ENCODE results near the gene ZNF580.

ZNF580 gene

GRCh38 chr19:55647732-55648584, 7.2 kb downstream of the ZNF580 start, which contains the start of gene CCDC106:
TSS of gene CCDC106 (plus strand) at chr19:55648212. CDS start at chr19:55649047, 835 bp downstream.
- peak; percentile 57 to 64 for DNase-seq (ENCODE audit: low read depth in 2 of 2)

- no peak for DNase-seq (ENCODE audit: low read depth in 2 of 2)
These were observed 7.9 kb downstream of the ZNF580 start for GRCh38 chr19:55648585-55649267.

- no peak for DNase-seq (ENCODE audit: low read depth in 2 of 2)
These were observed 8.7 kb downstream of the ZNF580 start for GRCh38 chr19:55649268-55650125.

GRCh38 chr19:55650126-55650557, 9.3 kb downstream of the ZNF580 start:
- no peak for DNase-seq (ENCODE audit: low read depth in 2 of 2)

- DNase-seq (ENCODE audit: low read depth in 2 of 2): no peak
These were observed 9.9 kb downstream of the ZNF580 start for GRCh38 chr19:55650602-55651230.

- no peak for DNase-seq (ENCODE audit: low read depth in 2 of 2)
These were observed 10.4 kb downstream of the ZNF580 start for GRCh38 chr19:55651236-55651635.

- no peak for DNase-seq (ENCODE audit: low read depth in 2 of 2)
These were observed 11.7 kb downstream of the ZNF580 start for GRCh38 chr19:55652311-55653128.

- peak; percentile 98 to 99 for DNase-seq (ENCODE audit: low read depth in 2 of 2)
These were observed 13.0 kb downstream of the ZNF580 start for GRCh38 chr19:55653651-55654322.

GRCh38 chr19:55654323-55654867, 13.6 kb downstream of the ZNF580 start:
- DNase-seq (ENCODE audit: low read depth in 2 of 2): peak; percentile 99

- peak; percentile 79 to 81 for DNase-seq (ENCODE audit: low read depth in 2 of 2)
These were observed 14.3 kb downstream of the ZNF580 start, which contains the start of gene U2AF2 for GRCh38 chr19:55654868-55655647. TSS of gene U2AF2 (plus strand) at chr19:55655035. CDS start at chr19:55655105, 70 bp downstream.

GRCh38 chr19:55655648-55656040, 14.8 kb downstream of the ZNF580 start:
- DNase-seq (ENCODE audit: low read depth in 2 of 2): no peak

- no peak for DNase-seq (ENCODE audit: low read depth in 2 of 2)
These were observed 15.8 kb downstream of the ZNF580 start for GRCh38 chr19:55656552-55656951.

- no peak for DNase-seq (ENCODE audit: low read depth in 2 of 2)
These were observed 16.4 kb downstream of the ZNF580 start for GRCh38 chr19:55656988-55657747.

GRCh38 chr19:55658846-55659459, 18.2 kb downstream of the ZNF580 start:
- DNase-seq (ENCODE audit: low read depth in 2 of 2): no peak

- DNase-seq (ENCODE audit: low read depth in 2 of 2): no peak
These were observed 19.0 kb downstream of the ZNF580 start for GRCh38 chr19:55659822-55660221.

- no peak for DNase-seq (ENCODE audit: low read depth in 2 of 2)
These were observed 19.6 kb downstream of the ZNF580 start for GRCh38 chr19:55660404-55660803.

- no peak for DNase-seq (ENCODE audit: low read depth in 2 of 2)
These were observed 20.2 kb downstream of the ZNF580 start for GRCh38 chr19:55660991-55661390.

- DNase-seq (ENCODE audit: low read depth in 2 of 2): no peak
These were observed 21.0 kb downstream of the ZNF580 start for GRCh38 chr19:55661826-55662225.
